Thymus (tissue), 11 donors: ENCODE data around the gene KCNMB2. TPM values are rescaled to one million over a fixed set of nuclear protein-coding genes. Genes with fewer than 3 reads are reported as not detected.

Source experiments
- DNase-seq, 9 donors: peaks; one replicate each; pipeline ENCODE4 v3.0.0-alpha.2; 2013; ENCODE audit warnings: low spot score in 9 of 9, low read depth in 6 of 9, missing footprints in 1 of 9
- H3K27ac ChIP-seq, 2 donors: one replicate each; pipeline ENCODE4 v1.5.1; 2013; ENCODE audit warnings: control low read depth in 1 of 2, low read depth in 1 of 2, low read length in 1 of 2, mild to moderate bottlenecking in 1 of 2, moderate library complexity in 1 of 2
- H3K27me3 ChIP-seq, 2 donors: one replicate each; pipeline ENCODE4 v1.5.1; 2013; ENCODE audit warnings: low read length in 1 of 2; ENCODE audit not compliant: control insufficient read depth in 2 of 2, insufficient read depth in 1 of 2
- H3K36me3 ChIP-seq, 2 donors: one replicate each; pipeline ENCODE4 v1.5.1; 2013; ENCODE audit warnings: low read length in 1 of 2, mild to moderate bottlenecking in 1 of 2, moderate library complexity in 1 of 2; ENCODE audit not compliant: control insufficient read depth in 2 of 2, insufficient read depth in 2 of 2
- H3K4me1 ChIP-seq, 2 donors: one replicate each; pipeline ENCODE4 v1.5.1; 2013; ENCODE audit warnings: low read length in 2 of 2; ENCODE audit not compliant: control insufficient read depth in 2 of 2, insufficient read depth in 2 of 2
- H3K4me3 ChIP-seq, 2 donors: one replicate each; pipeline ENCODE4 v1.5.1; 2013; ENCODE audit warnings: low read length in 2 of 2, control low read depth in 1 of 2, mild to moderate bottlenecking in 1 of 2
- H3K9me3 ChIP-seq, 2 donors: one replicate each; pipeline ENCODE4 v1.5.1; 2013; ENCODE audit warnings: low read length in 1 of 2, mild to moderate bottlenecking in 1 of 2; ENCODE audit not compliant: control insufficient read depth in 2 of 2, insufficient read depth in 1 of 2
- WGBS: extraction: QIAGEN DNeasy Blood & Tissue Kit; methylation state at CpG from one replicate; pipeline ENCODE4 v1.1.7; 2013; 5-methylcytosine and 5-hydroxymethylcytosine counted together
- polyA plus RNA-seq: library from polyadenylated mRNA; stranded (reverse); fragments of 200-250 nt; gene quantifications from one replicate; pipeline ENCODE4 v1.2.3, GENCODE V29; 2013
- total RNA-seq: library from RNA; stranded (reverse); fragments of 120-200 nt; gene quantifications from one replicate; pipeline ENCODE4 v1.2.4, GENCODE V29; 2013
- donor health status: healthy.

The KCNMB2 gene
- total and polyA plus RNA-seq, 2 donors: 0.09 to 0.19 TPM

- DNase-seq: no peak
- H3K36me3 ChIP-seq: no peaks in the 10 kb centered on the region
These were observed 268.4 kb downstream of the KCNMB2 start for GRCh38 chr3:178804606-178805005.

GRCh38 chr3:178805741-178806140 lies 269.5 kb downstream of the KCNMB2 start:
- 93% methylated on average over 7 of the region's 7 CpGs for WGBS
- no peak for DNase-seq
- H3K27me3 ChIP-seq: no peaks in the 10 kb centered on the region
- H3K4me1 ChIP-seq: no peaks in the 10 kb centered on the region
- no peak overlapping the region for H3K4me3 ChIP-seq
- H3K36me3 ChIP-seq: no peaks in the 10 kb centered on the region
- H3K27ac ChIP-seq: no peak overlapping the region
- H3K9me3 ChIP-seq: no peaks in the 10 kb centered on the region

More at GRCh38 chr3:178804606-178805005, 268.4 kb downstream of the KCNMB2 start:
- Histone ChIP-seq H3K4me3 (no peak overlapping the region), H3K9me3 (no peaks in the 10 kb centered on the region), H3K27me3 (no peaks in the 10 kb centered on the region), H3K27ac (no peak overlapping the region), H3K4me1 (no peaks in the 10 kb centered on the region)

- Histone ChIP-seq H3K27ac (no peak overlapping the region), H3K9me3 (no peaks in the 10 kb centered on the region), H3K4me1 (no peaks in the 10 kb centered on the region), H3K4me3 (no peak overlapping the region), H3K27me3 (no peaks in the 10 kb centered on the region), H3K36me3 (no peaks in the 10 kb centered on the region)
- 88% methylated on average over 1 of the region's 1 CpG for WGBS
- no peak for DNase-seq
These were observed 270.4 kb downstream of the KCNMB2 start for GRCh38 chr3:178806651-178807050.

GRCh38 chr3:178807694-178808093 lies 271.5 kb downstream of the KCNMB2 start:
- 99% methylated on average over 1 of the region's 1 CpG for WGBS
- H3K4me1 ChIP-seq: no peaks in the 10 kb centered on the region

GRCh38 chr3:178808748-178809147 lies 272.5 kb downstream of the KCNMB2 start:
- H3K4me3 ChIP-seq: no peak overlapping the region
- no peaks in the 10 kb centered on the region for H3K9me3 ChIP-seq
- H3K36me3 ChIP-seq: no peaks in the 10 kb centered on the region
- DNase-seq: no peak
- no peaks in the 10 kb centered on the region for H3K27me3 ChIP-seq
- no peak overlapping the region for H3K27ac ChIP-seq
- H3K4me1 ChIP-seq: no peaks in the 10 kb centered on the region
- 95% methylated on average over 1 of the region's 1 CpG for WGBS

More at GRCh38 chr3:178807694-178808093, 271.5 kb downstream of the KCNMB2 start:
- no peak overlapping the region for H3K27ac ChIP-seq
- H3K27me3 ChIP-seq: no peaks in the 10 kb centered on the region
- H3K4me3 ChIP-seq: no peak overlapping the region
- no peak for DNase-seq
- no peaks in the 10 kb centered on the region for H3K36me3 ChIP-seq
- no peaks in the 10 kb centered on the region for H3K9me3 ChIP-seq

GRCh38 chr3:178810181-178810580 lies 273.9 kb downstream of the KCNMB2 start:
- no peaks in the 10 kb centered on the region for H3K36me3 ChIP-seq
- WGBS: 72% methylated on average over 2 of the region's 2 CpGs
- no peak overlapping the region for H3K27ac ChIP-seq
- H3K9me3 ChIP-seq: no peaks in the 10 kb centered on the region
- no peak for DNase-seq
- H3K27me3 ChIP-seq: no peaks in the 10 kb centered on the region
- no peaks in the 10 kb centered on the region for H3K4me1 ChIP-seq
- H3K4me3 ChIP-seq: no peak overlapping the region

- WGBS: 67% methylated on average over 2 of the region's 2 CpGs
- no peaks in the 10 kb centered on the region for H3K4me1 ChIP-seq
- no peak for DNase-seq
- H3K4me3 ChIP-seq: no peak overlapping the region
- H3K27me3 ChIP-seq: no peaks in the 10 kb centered on the region
- H3K9me3 ChIP-seq: no peaks in the 10 kb centered on the region
- no peaks in the 10 kb centered on the region for H3K36me3 ChIP-seq
- H3K27ac ChIP-seq: no peak overlapping the region
These were observed 286.5 kb downstream of the KCNMB2 start for GRCh38 chr3:178822722-178823121.

- no peaks in the 10 kb centered on the region for H3K36me3 ChIP-seq
- no peaks in the 10 kb centered on the region for H3K4me1 ChIP-seq
- no peak for DNase-seq
- no peaks in the 10 kb centered on the region for H3K9me3 ChIP-seq
- no peaks in the 10 kb centered on the region for H3K27me3 ChIP-seq
- no peak overlapping the region for H3K4me3 ChIP-seq
- 91% methylated on average over 1 of the region's 1 CpG for WGBS
- no peak overlapping the region for H3K27ac ChIP-seq
These were observed 286.9 kb downstream of the KCNMB2 start for GRCh38 chr3:178823150-178823549.

GRCh38 chr3:178823591-178824246 lies 287.5 kb downstream of the KCNMB2 start:
- no peak overlapping the region for H3K27ac ChIP-seq
- DNase-seq: no peak
- H3K27me3 ChIP-seq: no peaks in the 10 kb centered on the region
- H3K36me3 ChIP-seq: no peaks in the 10 kb centered on the region
- no peaks in the 10 kb centered on the region for H3K4me1 ChIP-seq
- WGBS: 89% methylated on average over 5 of the region's 5 CpGs
- no peaks in the 10 kb centered on the region for H3K9me3 ChIP-seq
- no peak overlapping the region for H3K4me3 ChIP-seq
